SK-N-SH treated with all-trans-retinoic acid at 6 μM for 48 hours (cell line): ENCODE results near the gene SCN1B.

Experiments used
- ARNTL ChIP-seq: fragments of 450-650 bp; formaldehyde crosslinking; IDR thresholded peaks from 2 replicates; pipeline ENCODE4 v1.5.0; 2020; ENCODE audit warnings: low read depth, mild to moderate bottlenecking, moderate library complexity, borderline replicate concordance
- CSDC2 ChIP-seq: fragments of 250-450 bp; sonication (Bioruptor Pico); IDR thresholded peaks from 2 replicates; pipeline ENCODE4 v1.5.0; 2020; ENCODE audit warnings: mild to moderate bottlenecking, moderate library complexity
- CSRNP3 ChIP-seq: fragments of 250-450 bp; sonication (Bioruptor Pico); IDR thresholded peaks from 2 replicates; pipeline ENCODE4 v1.5.1; 2021; ENCODE audit warnings: mild to moderate bottlenecking, moderate library complexity
- ISL1 ChIP-seq: fragments of 250-450 bp; sonication (Bioruptor Pico); IDR thresholded peaks from 2 replicates; pipeline ENCODE4 v2.1.2; 2022; ENCODE audit warnings: mild to moderate bottlenecking, moderate library complexity
- PATZ1 ChIP-seq: fragments of 250-450 bp; sonication (Bioruptor Pico); IDR thresholded peaks from 2 replicates; pipeline ENCODE4 v1.8.0; 2020; ENCODE audit warnings: mild to moderate bottlenecking, moderate library complexity, borderline replicate concordance
- RARB ChIP-seq: fragments of 250-450 bp; sonication (Bioruptor Pico); IDR thresholded peaks from 2 replicates; pipeline ENCODE4 v1.8.0; 2021; ENCODE audit warnings: mild to moderate bottlenecking, moderate library complexity
- SNAI2 ChIP-seq: fragments of 250-450 bp; sonication (Bioruptor Pico); IDR thresholded peaks from 2 replicates; pipeline ENCODE4 v1.5.0; 2020; ENCODE audit warnings: mild to moderate bottlenecking, moderate library complexity
- TCF4 ChIP-seq: fragments of 250-450 bp; sonication (Bioruptor Pico); IDR thresholded peaks from 2 replicates; pipeline ENCODE4 v1.8.0; 2021; ENCODE audit warnings: mild to moderate bottlenecking, moderate library complexity, borderline replicate concordance
- TOX ChIP-seq: fragments of 250-450 bp; sonication (Bioruptor Pico); IDR thresholded peaks from 2 replicates; pipeline ENCODE4 v1.8.0; 2021; ENCODE audit warnings: mild to moderate bottlenecking, moderate library complexity, borderline replicate concordance
- ZC3H10 ChIP-seq: fragments of 250-450 bp; sonication (Bioruptor Pico); IDR thresholded peaks from 2 replicates; pipeline ENCODE4 v1.5.1; 2021; ENCODE audit warnings: mild to moderate bottlenecking, moderate library complexity
- ZFP30 ChIP-seq: fragments of 450-650 bp; formaldehyde crosslinking; IDR thresholded peaks from 2 replicates; pipeline ENCODE4 v1.5.0; 2022; ENCODE audit warnings: mild to moderate bottlenecking, moderate library complexity
- ZNF8 ChIP-seq: fragments of 450-650 bp; formaldehyde crosslinking; IDR thresholded peaks from 2 replicates; pipeline ENCODE4 v1.5.0; 2020; ENCODE audit warnings: mild to moderate bottlenecking, moderate library complexity

GRCh38 chr19:35041548-35042055, 11.3 kb downstream of the SCN1B start, which contains the start of gene HPN:
- TF ChIP-seq SNAI2 (CRISPR knock-in tag) = no peak
- TF ChIP-seq ARNTL (CRISPR knock-in tag) = no peak
- TF ChIP-seq TOX = no peak
- no peak for TF ChIP-seq ZFP30
- TF ChIP-seq CSDC2 (CRISPR knock-in tag) = no peak
- TF ChIP-seq ZNF8 = no peak
- no peak for TF ChIP-seq CSRNP3
- TF ChIP-seq RARB (CRISPR knock-in tag) = no peak
- no peak for TF ChIP-seq ZC3H10 (CRISPR knock-in tag)
- no peak for TF ChIP-seq TCF4 (CRISPR knock-in tag)
- TF ChIP-seq ISL1 (CRISPR knock-in tag) = no peak
- TF ChIP-seq PATZ1 (CRISPR knock-in tag) = no peak
